Keratinocyte (primary cell): ENCODE results near the gene POU4F3.

Experiments
- CTCF ChIP-seq, 3 experiments: IDR thresholded peaks in 1 of 3; conservative IDR thresholded peaks in 1 of 3; optimal IDR thresholded peaks in 1 of 3; 2 replicates in 2 of 3; 3 replicates in 1 of 3; pipeline versions ENCODE3 to v1.5.1; 2011; ENCODE audit warnings: low read length in 3 of 3, mild to moderate bottlenecking in 3 of 3, moderate library complexity in 2 of 3, control low read depth in 1 of 3, inconsistent platforms in 1 of 3; ENCODE audit not compliant: insufficient read depth in 2 of 3; ENCODE audit errors: extremely low read depth in 1 of 3
- EZH2 ChIP-seq: IDR thresholded peaks from one replicate; pipeline ENCODE4 v1.6.1; 2012; ENCODE audit warnings: inconsistent platforms, mild to moderate bottlenecking, low read length, moderate library complexity

- TF ChIP-seq CTCF (optimal IDR thresholded peaks at IDR 0.05 in 1 of 3, IDR thresholded peaks at IDR 0.05 in 1 of 3, conservative IDR thresholded peaks at IDR 0.05 in 1 of 3; ENCODE audit: extremely low read depth in 1 of 3, insufficient read depth in 2 of 3, low read length in 3 of 3) (no peak), EZH2 (no peak)
These were observed 10.7 kb upstream of the POU4F3 start for GRCh38 chr5:146327989-146328388.
